ENCODE results near the gene FRS3. TPM values are rescaled to one million over a fixed set of nuclear protein-coding genes. Genes with fewer than 3 reads are reported as not detected.

The FRS3 gene
- total and polyA plus RNA-seq, 2 of the 8 experiments (the other 6 are each of a cell fraction or from before 2014, with no cell fraction given) = 3.4 to 4.4 TPM

DNA sequence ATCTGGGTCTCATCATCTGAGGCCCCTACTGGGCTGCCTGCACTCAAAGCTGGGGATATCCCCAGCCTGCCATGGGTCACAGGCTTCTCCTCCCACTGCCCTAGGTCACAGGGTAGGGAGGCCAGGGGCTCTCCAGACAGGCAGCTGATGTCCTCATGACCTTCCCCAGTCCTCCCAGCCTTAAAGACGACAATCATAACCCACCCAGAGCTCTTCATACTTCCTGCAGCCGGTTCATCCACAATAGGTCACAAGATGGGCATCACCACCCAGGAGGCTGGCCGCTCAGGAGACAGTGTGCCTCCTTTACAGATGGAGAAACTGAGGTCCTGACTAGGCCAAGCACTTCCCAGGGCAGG is 59.5 kb downstream of the FRS3 start:
- Histone ChIP-seq H3K4me3 (ENCODE audit: extremely low read depth in 1 of 4, insufficient read depth in 2 of 4, low read depth in 3 of 4, low read length in 4 of 4) (no peak overlapping the region), H3K18ac (ENCODE audit: extremely low read depth, low read length) (no peak overlapping the region), H2BK12ac (ENCODE audit: low read depth, low read length) (no peak overlapping the region), H3K14ac (ENCODE audit: insufficient read length) (no peak overlapping the region), H3K23me2 (ENCODE audit: low read depth, low read length) (no peaks in the 10 kb centered on the region; the same call in 1 of the 2 replicates), H2BK5ac (ENCODE audit: low read depth, low read length) (no peak overlapping the region), H3K36me3 (ENCODE audit: control insufficient read depth in 2 of 4, insufficient read depth in 4 of 4, low read length in 3 of 4) (no peaks in the 10 kb centered on the region), H3K4me1 (replicated peaks in 1 of 4; ENCODE audit: control insufficient read depth in 3 of 4, insufficient read depth in 4 of 4, low read length in 3 of 4) (peaks cover 0 to 10% (median 5%) of the 10 kb centered on the region in 4 experiments; a peak in 4 of 7 replicates), H2BK15ac (ENCODE audit: low read length) (no peak overlapping the region), H4K20me1 (replicated peaks in 1 of 2; ENCODE audit: control insufficient read depth in 1 of 2, insufficient read depth in 2 of 2, low read length in 2 of 2) (peaks cover 0 to 1% of the 10 kb centered on the region in 2 experiments), H3K27ac (ENCODE audit: low read depth, low read length) (no peak overlapping the region), H3K4ac (replicated peaks; ENCODE audit: insufficient read length, low read depth, low read length) (no peak overlapping the region), H3K4me2 (ENCODE audit: insufficient read depth in 1 of 2, low read depth in 2 of 2, low read length in 2 of 2) (no peak overlapping the region), H2BK120ac (replicated peaks; ENCODE audit: low read depth, low read length) (no peak overlapping the region), H2AFZ (ENCODE audit: low read length) (no peak overlapping the region), H3K56ac (replicated peaks; ENCODE audit: insufficient read length, low read depth, low read length) (no peak overlapping the region), H3K79me2 (ENCODE audit: control insufficient read depth in 1 of 2, insufficient read depth in 2 of 2, low read length in 2 of 2) (no peaks in the 10 kb centered on the region), H3K9me3 (ENCODE audit: insufficient read depth in 2 of 2, low read depth in 1 of 2, low read length in 1 of 2) (no peaks in the 10 kb centered on the region), H2BK20ac (ENCODE audit: low read length) (no peak overlapping the region), H4K91ac (replicated peaks; ENCODE audit: insufficient read length, low read length) (no peak overlapping the region), H4K8ac (ENCODE audit: extremely low read depth, insufficient read depth, low read length) (no peak overlapping the region), H3K23ac (ENCODE audit: insufficient read length) (no peak overlapping the region), H3K79me1 (ENCODE audit: low read depth, low read length) (no peaks in the 10 kb centered on the region), H4K5ac (ENCODE audit: insufficient read length, low read depth, low read length) (no peak overlapping the region), H3K27me3 (replicated peaks in 1 of 4; ENCODE audit: control insufficient read depth in 3 of 4, extremely low read depth in 1 of 4, insufficient read depth in 3 of 4, low read length in 3 of 4) (no peaks in the 10 kb centered on the region; a peak in 1 of 7 replicates), H3K9ac (replicated peaks in 1 of 4; ENCODE audit: extremely low read depth in 1 of 4, low read depth in 3 of 4, low read length in 3 of 4) (no peak overlapping the region), H2AK5ac (ENCODE audit: low read depth, low read length) (no peak overlapping the region)
- FAIRE-seq (no peak), DNase-seq (ENCODE audit: low read depth in 1 of 2, low spot score in 2 of 2) (no peak)
- 84% methylated on average over 3 of the region's 3 CpGs; no CpG with 5 or more reads in 1 of the 2 experiments for WGBS, 2 experiments (ENCODE audit: extremely low coverage in 1 of 2, insufficient coverage in 1 of 2, insufficient read length in 1 of 2, insufficient replicate concordance in 2 of 2, low coverage in 1 of 2, low lambda C conversion rate in 2 of 2, missing lambda C conversion rate in 1 of 2)
- TF ChIP-seq JUN (IDR thresholded peaks at IDR 0.05; ENCODE audit: low read depth, low read length) = no peak
- ChIA-PET CTCF (ENCODE audit: partially characterized antibody) (interaction anchor here (0.6 to 10.4 kb wide), 6 partner anchors 13 to 352 kb away, joined by 3 to 99 read pairs (median 6); no protein-coding TSS in a partner anchor), POLR2A (ENCODE audit: partially characterized antibody) (interaction anchor here (1.2 kb wide), 1 partner anchor 66 kb away, joined by 3 read pairs; no protein-coding TSS in a partner anchor)

Small RNAs within 50 kb of the gene (small RNA-seq; reads per million reads assigned to genes)
- gene AL365205.2 (ENCODE audit: insufficient read depth) = not detected
- not detected for gene AL365205.3 (ENCODE audit: insufficient read depth)

Other genes starting within 250 kb of the FRS3 start
- gene FOXP4, start 233.5 kb downstream of the FRS3 start, total RNA-seq (2021; fragmentation: NEBNext Ultra II Directional; extraction: Animal tissue kit (Norgen Biotek cat#: 25700)) = 13.3 and 14.7 TPM in 2 replicates
- gene FOXP4, start 233.5 kb downstream of the FRS3 start, polyA plus RNA-seq (2011; rRNA removed) = 4.8 and 6.7 TPM in 2 replicates
- 38.5 and 41.0 TPM in 2 replicates for gene MDFI, start 141.4 kb downstream of the FRS3 start, total RNA-seq (2021; fragmentation: NEBNext Ultra II Directional; extraction: Animal tissue kit (Norgen Biotek cat#: 25700))
- 65.6 and 78.9 TPM in 2 replicates for gene MDFI, start 141.4 kb downstream of the FRS3 start, polyA plus RNA-seq (2011; rRNA removed)
- 2.3 and 2.4 TPM in 2 replicates for gene TFEB, start 44.3 kb downstream of the FRS3 start, total RNA-seq (2021; fragmentation: NEBNext Ultra II Directional; extraction: Animal tissue kit (Norgen Biotek cat#: 25700))
- 5.9 and 6.7 TPM in 2 replicates for gene TFEB, start 44.3 kb downstream of the FRS3 start, polyA plus RNA-seq (2011; rRNA removed)
- not detected in 2 replicates for gene PGC, start 32.5 kb downstream of the FRS3 start, total RNA-seq (2021; fragmentation: NEBNext Ultra II Directional; extraction: Animal tissue kit (Norgen Biotek cat#: 25700))
- gene PGC, start 32.5 kb downstream of the FRS3 start, polyA plus RNA-seq (2011; rRNA removed) = 0.09 and 0.25 TPM in 2 replicates
- 0.67 and 1.4 TPM in 2 replicates for gene PRICKLE4, start 882 bp upstream of the FRS3 start, total RNA-seq (2021; fragmentation: NEBNext Ultra II Directional; extraction: Animal tissue kit (Norgen Biotek cat#: 25700))
- 0.32 and 0.38 TPM in 2 replicates for gene PRICKLE4, start 882 bp upstream of the FRS3 start, polyA plus RNA-seq (2011; rRNA removed)
- gene TOMM6, start 7.8 kb upstream of the FRS3 start, total RNA-seq (2021; fragmentation: NEBNext Ultra II Directional; extraction: Animal tissue kit (Norgen Biotek cat#: 25700)) = 216 and 228 TPM in 2 replicates
- gene TOMM6, start 7.8 kb upstream of the FRS3 start, polyA plus RNA-seq (2011; rRNA removed) = 457 and 560 TPM in 2 replicates
- gene USP49, start 115.5 kb upstream of the FRS3 start, total RNA-seq (2021; fragmentation: NEBNext Ultra II Directional; extraction: Animal tissue kit (Norgen Biotek cat#: 25700)) = 21.1 and 24.4 TPM in 2 replicates
- 6.9 and 10.8 TPM in 2 replicates for gene USP49, start 115.5 kb upstream of the FRS3 start, polyA plus RNA-seq (2011; rRNA removed)
- gene MED20, start 141.2 kb upstream of the FRS3 start, total RNA-seq (2021; fragmentation: NEBNext Ultra II Directional; extraction: Animal tissue kit (Norgen Biotek cat#: 25700)) = 38.7 and 42.9 TPM in 2 replicates
- gene MED20, start 141.2 kb upstream of the FRS3 start, polyA plus RNA-seq (2011; rRNA removed) = 46.6 and 51.8 TPM in 2 replicates
- 43.9 and 49.2 TPM in 2 replicates for gene BYSL, start 141.6 kb upstream of the FRS3 start, total RNA-seq (2021; fragmentation: NEBNext Ultra II Directional; extraction: Animal tissue kit (Norgen Biotek cat#: 25700))
- gene BYSL, start 141.6 kb upstream of the FRS3 start, polyA plus RNA-seq (2011; rRNA removed) = 37.3 and 42.8 TPM in 2 replicates
- 28.4 and 32.9 TPM in 2 replicates for gene CCND3, start 161.9 kb upstream of the FRS3 start, total RNA-seq (2021; fragmentation: NEBNext Ultra II Directional; extraction: Animal tissue kit (Norgen Biotek cat#: 25700))
- gene CCND3, start 161.9 kb upstream of the FRS3 start, polyA plus RNA-seq (2011; rRNA removed) = 30.6 and 42.3 TPM in 2 replicates